HCT116 (cell line): Measurements from ENCODE around the gene PLCB1. TPM values are rescaled to one million over a fixed set of nuclear protein-coding genes. Genes with fewer than 3 reads are reported as not detected.

ENCODE experiments used
- ATAC-seq: fragments of 200-7000 bp; cut with Tn5 transposase; 2 replicates; pipeline ENCODE4 v1.9.1; 2020; ENCODE audit warnings: mild to moderate bottlenecking, moderate library complexity
- BruUV-seq: library from RNA; stranded (reverse); fragments of 400-500 nt; replicated peaks from 2 replicates; lab custom pipeline; 2021; lab: Mats Ljungman, UMichigan
- CTCF ChIA-PET: fragments of 300-600 bp; sonication (Branson Sonifier 250); formaldehyde crosslinking; loops from one replicate; lab custom pipeline; 2021; ENCODE audit warnings: antibody characterized with exemption; lab: Charles Lee
- POLR2A ChIA-PET: fragments of 300-600, 350-600 bp; sonication (Branson Sonifier 250); formaldehyde crosslinking; loops from one replicate; lab custom pipeline; 2021; ENCODE audit warnings: antibody characterized with exemption; lab: Charles Lee
- RAD21 ChIA-PET, 2 experiments: fragments of 300-600 bp; sonication (Branson Sonifier 250); formaldehyde crosslinking; loops; one replicate each; lab custom pipeline; 2023; ENCODE audit warnings: low total read pairs in 2 of 2; ENCODE audit not compliant: uncharacterized antibody in 2 of 2, unreplicated experiment in 2 of 2, low non-redundant PET in 1 of 2; lab: Charles Lee
- DNase-seq: peaks from one replicate; pipeline ENCODE4 v3.0.0-alpha.2; 2010; ENCODE audit warnings: low read depth, low spot score
- H2AFZ ChIP-seq: fragments of 200-600 bp; shearing (Covaris generic), sonication (generic); 2 replicates; pipeline ENCODE4 v1.6.1; 2017; ENCODE audit warnings: low read depth, mixed run types, mixed read lengths, antibody characterized with exemption, low read length; ENCODE audit not compliant: poor library complexity, severe bottlenecking
- H3K27ac ChIP-seq: 2 replicates; pipeline ENCODE4 v1.5.1; 2012; ENCODE audit warnings: low read depth, low read length
- H3K27me3 ChIP-seq: fragments of 200-600 bp; sonication (generic); 2 replicates; pipeline ENCODE4 v1.6.1; 2016; ENCODE audit warnings: mixed run types, low read length, mixed read lengths; ENCODE audit not compliant: insufficient read depth
- H3K36me3 ChIP-seq, 2 experiments: fragments of 200-500 bp in 1 of 2; fragments of 200-600 bp in 1 of 2; sonication (Bioruptor generic) in 1 of 2; sonication (generic) in 1 of 2; 2 replicates each; pipeline versions ENCODE4 v1.5.1 to v1.6.1; 2014 to 2016; ENCODE audit warnings: low read length in 2 of 2, inconsistent platforms in 1 of 2, mixed read lengths in 1 of 2, mixed run types in 1 of 2; ENCODE audit not compliant: insufficient read depth in 2 of 2, control insufficient read depth in 1 of 2
- H3K4me1 ChIP-seq, 2 experiments: fragments of 200-600 bp in 1 of 2; sonication (generic) in 1 of 2; 2 replicates each; pipeline versions ENCODE4 v1.5.1 to v1.6.1; 2012 to 2017; ENCODE audit warnings: low read length in 2 of 2, inconsistent platforms in 1 of 2, mild to moderate bottlenecking in 1 of 2, mixed read lengths in 1 of 2, mixed run types in 1 of 2, moderate library complexity in 1 of 2; ENCODE audit not compliant: insufficient read depth in 2 of 2, control insufficient read depth in 1 of 2
- H3K4me2 ChIP-seq: fragments of 200-600 bp; sonication (generic); 2 replicates; pipeline ENCODE4 v1.6.1; 2017; ENCODE audit warnings: mixed run types, low read length, mixed read lengths
- H3K4me3 ChIP-seq, 2 experiments: fragments of 200-600 bp in 1 of 2; sonication (generic) in 1 of 2; replicated peaks in 1 of 2; 2 replicates each; pipeline ENCODE4 v1.5.1; 2011 to 2016; ENCODE audit warnings: low read length in 2 of 2, control low read depth in 1 of 2, low read depth in 1 of 2, mild to moderate bottlenecking in 1 of 2, mixed read lengths in 1 of 2, mixed run types in 1 of 2
- H3K79me2 ChIP-seq: fragments of 200-600 bp; sonication (generic); 2 replicates; pipeline ENCODE4 v1.6.1; 2017; ENCODE audit warnings: mild to moderate bottlenecking, mixed run types, low read length, moderate library complexity, mixed read lengths; ENCODE audit not compliant: insufficient read depth
- H3K9ac ChIP-seq: fragments of 200-600 bp; sonication (generic); 2 replicates; pipeline ENCODE4 v1.6.1; 2016; ENCODE audit warnings: low read length, mixed read lengths
- H3K9me2 ChIP-seq: fragments of 200-600 bp; sonication (generic), shearing (Covaris generic); 2 replicates; pipeline ENCODE4 v1.6.1; 2017; ENCODE audit warnings: mixed run types, mild to moderate bottlenecking, moderate library complexity; ENCODE audit not compliant: insufficient read depth
- H3K9me3 ChIP-seq, 2 experiments: fragments of 200-500 bp in 1 of 2; fragments of 200-600 bp in 1 of 2; sonication (Bioruptor generic) in 1 of 2; sonication (generic) in 1 of 2; 2 replicates each; pipeline ENCODE4 v1.6.1; 2014 to 2017; ENCODE audit warnings: low read length in 2 of 2, mixed read lengths in 2 of 2, inconsistent platforms in 1 of 2, low read depth in 1 of 2, mild to moderate bottlenecking in 1 of 2, mixed run types in 1 of 2, moderate library complexity in 1 of 2; ENCODE audit not compliant: control insufficient read depth in 1 of 2, insufficient read depth in 1 of 2
- H4K20me1 ChIP-seq: fragments of 200-600 bp; sonication (generic), shearing (Covaris generic); 2 replicates; pipeline ENCODE4 v1.6.1; 2017; ENCODE audit warnings: mixed run types, mild to moderate bottlenecking, moderate library complexity; ENCODE audit not compliant: insufficient read depth
- ELF1 ChIP-seq: IDR thresholded peaks from 2 replicates; pipeline ENCODE4 v1.6.1; 2012; ENCODE audit warnings: low read depth, borderline replicate concordance
- JUND ChIP-seq: IDR thresholded peaks from 2 replicates; pipeline ENCODE4 v1.6.1; 2012
- MAX ChIP-seq: IDR thresholded peaks from 2 replicates; pipeline ENCODE4 v1.6.1; 2012
- RAD21 ChIP-seq: IDR thresholded peaks from 2 replicates; pipeline ENCODE4 v1.6.1; 2012; ENCODE audit warnings: low read depth, mild to moderate bottlenecking
- REST ChIP-seq: IDR thresholded peaks from 2 replicates; pipeline ENCODE4 v1.6.1; 2012; ENCODE audit warnings: low read depth
- SIN3A ChIP-seq: IDR thresholded peaks from 2 replicates; pipeline ENCODE4 v1.6.1; 2012; ENCODE audit warnings: low read depth
- SP1 ChIP-seq: IDR thresholded peaks from 2 replicates; pipeline ENCODE4 v1.6.1; 2012; ENCODE audit warnings: low read depth
- SRF ChIP-seq: IDR thresholded peaks from 2 replicates; pipeline ENCODE4 v1.6.1; 2012; ENCODE audit warnings: low read depth
- YY1 ChIP-seq: IDR thresholded peaks from 2 replicates; pipeline ENCODE4 v1.6.1; 2011; ENCODE audit warnings: low read length, low read depth, moderate library complexity, mild to moderate bottlenecking; ENCODE audit not compliant: insufficient replicate concordance; ENCODE audit errors: extremely low read depth
- ZFX ChIP-seq: fragments of 450-650 bp; IDR thresholded peaks from 2 replicates; pipeline ENCODE4 v1.6.1; 2017
- ZNF274 ChIP-seq: fragments of 200-500 bp; sonication (Bioruptor generic); IDR thresholded peaks from 2 replicates; pipeline ENCODE4 v1.6.1; 2014; ENCODE audit warnings: mild to moderate bottlenecking, low read depth, low read length, inconsistent platforms
- intact Hi-C: fragments of 100-400 bp; cut with micrococcal nuclease; formaldehyde crosslinking; loops from 2 replicates; pipeline ENCODE4 v1.10.0; 2022
- total RNA-seq: library from RNA; stranded (reverse); gene quantifications from one replicate; pipeline ENCODE4 v1.2.1, GENCODE V29; 2021; ENCODE audit not compliant: unreplicated experiment
- TF ChIP-seq, protein P1 (sequence below): IDR thresholded peaks from 2 replicates; pipeline ENCODE4 v1.6.1; 2011; ENCODE audit warnings: mild to moderate bottlenecking, low read length, moderate library complexity; ENCODE audit not compliant: insufficient replicate concordance; ENCODE audit errors: extremely low read depth
- TF ChIP-seq, protein P2 (sequence below): IDR thresholded peaks from 2 replicates; pipeline ENCODE4 v1.6.1; 2012

Gene PLCB1
- total RNA-seq, 1 experiment from 2014 or later = 15.8 TPM

- no peak overlapping the region for H3K4me2 ChIP-seq
- H3K4me1 ChIP-seq = no peaks in the 10 kb centered on the region
- intact Hi-C loops = no loop called here
- no peaks in the 10 kb centered on the region for H3K9me3 ChIP-seq
- no peak overlapping the region for H3K27ac ChIP-seq
- no peak overlapping the region for H3K9ac ChIP-seq
- H2AFZ ChIP-seq = no peak overlapping the region
- no peaks in the 10 kb centered on the region; the same call in 1 of the 2 replicates for H4K20me1 ChIP-seq
- no peaks in the 10 kb centered on the region for H3K9me2 ChIP-seq
- no peak for TF ChIP-seq REST
- no peak for TF ChIP-seq JUND
- TF ChIP-seq ELF1 = no peak
- TF ChIP-seq ZFX = no peak
- no peak for TF ChIP-seq YY1
- no peak for TF ChIP-seq SIN3A
- TF ChIP-seq, protein P1, sequence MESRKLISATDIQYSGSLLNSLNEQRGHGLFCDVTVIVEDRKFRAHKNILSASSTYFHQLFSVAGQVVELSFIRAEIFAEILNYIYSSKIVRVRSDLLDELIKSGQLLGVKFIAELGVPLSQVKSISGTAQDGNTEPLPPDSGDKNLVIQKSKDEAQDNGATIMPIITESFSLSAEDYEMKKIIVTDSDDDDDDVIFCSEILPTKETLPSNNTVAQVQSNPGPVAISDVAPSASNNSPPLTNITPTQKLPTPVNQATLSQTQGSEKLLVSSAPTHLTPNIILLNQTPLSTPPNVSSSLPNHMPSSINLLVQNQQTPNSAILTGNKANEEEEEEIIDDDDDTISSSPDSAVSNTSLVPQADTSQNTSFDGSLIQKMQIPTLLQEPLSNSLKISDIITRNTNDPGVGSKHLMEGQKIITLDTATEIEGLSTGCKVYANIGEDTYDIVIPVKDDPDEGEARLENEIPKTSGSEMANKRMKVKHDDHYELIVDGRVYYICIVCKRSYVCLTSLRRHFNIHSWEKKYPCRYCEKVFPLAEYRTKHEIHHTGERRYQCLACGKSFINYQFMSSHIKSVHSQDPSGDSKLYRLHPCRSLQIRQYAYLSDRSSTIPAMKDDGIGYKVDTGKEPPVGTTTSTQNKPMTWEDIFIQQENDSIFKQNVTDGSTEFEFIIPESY = no peak
- TF ChIP-seq, protein P2, sequence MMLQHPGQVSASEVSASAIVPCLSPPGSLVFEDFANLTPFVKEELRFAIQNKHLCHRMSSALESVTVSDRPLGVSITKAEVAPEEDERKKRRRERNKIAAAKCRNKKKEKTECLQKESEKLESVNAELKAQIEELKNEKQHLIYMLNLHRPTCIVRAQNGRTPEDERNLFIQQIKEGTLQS = no peak
- TF ChIP-seq ZNF274 = no peak
- no peak for TF ChIP-seq SP1
- TF ChIP-seq MAX = no peak
- no peak for TF ChIP-seq RAD21
- no peak for TF ChIP-seq SRF
- CTCF ChIA-PET = no interaction called here
- no peaks in the 10 kb centered on the region for H3K79me2 ChIP-seq
- BruUV-seq = no TSS peak
- ATAC-seq (no peak), DNase-seq (no peak)
- RAD21 ChIA-PET = no interaction called here
- no peaks in the 10 kb centered on the region for H3K27me3 ChIP-seq
- H3K36me3 ChIP-seq = no peaks in the 10 kb centered on the region
- H3K4me3 ChIP-seq = no peak overlapping the region
- POLR2A ChIA-PET = no interaction called here
These were observed 515.9 kb downstream of the PLCB1 start for GRCh38 chr20:8647961-8648441.
